Right atrium auricular region (tissue), 2 donors: Measurements from ENCODE around the gene ZNF831. TPM values are rescaled to one million over a fixed set of nuclear protein-coding genes. Genes with fewer than 3 reads are reported as not detected.

ENCODE experiments used
- DNase-seq: peaks from one replicate; pipeline ENCODE4 v3.0.0-alpha.2; 2019; ENCODE audit warnings: low spot score
- H3K27ac ChIP-seq, 2 donors: fragments of 200-600 bp; sonication (generic); 1 replicate in 1 of 2; 2 replicates in 1 of 2; pipeline ENCODE4 v1.5.1; 2016 to 2019
- H3K27me3 ChIP-seq, 2 donors: fragments of 200-600 bp; sonication (generic); one replicate each; pipeline versions ENCODE4 v1.5.1 to v1.6.0; 2017 to 2019
- H3K36me3 ChIP-seq: fragments of 200-600 bp; sonication (generic); one replicate; pipeline ENCODE4 v1.5.1; 2016
- H3K4me1 ChIP-seq, 2 donors: fragments of 200-600 bp; sonication (generic); one replicate each; pipeline versions ENCODE4 v1.5.1 to v1.6.0; 2017 to 2019
- H3K4me3 ChIP-seq, 2 donors: fragments of 200-600 bp; sonication (generic); 1 replicate in 1 of 2; 2 replicates in 1 of 2; pipeline ENCODE4 v1.5.1; 2017 to 2019; ENCODE audit warnings: mild to moderate bottlenecking in 1 of 2, moderate library complexity in 1 of 2
- H3K9me3 ChIP-seq, 2 donors: fragments of 200-600 bp; sonication (generic); one replicate each; pipeline ENCODE4 v1.5.1; 2019
- total RNA-seq, 2 donors: library from RNA; depleted of rRNA; stranded (reverse); fragments of >200 nt; gene quantifications; one replicate each; pipeline ENCODE4 v1.1.0, GENCODE V29; 2016
- TF ChIP-seq, protein P1 (sequence below), 2 donors: fragments of 200-600 bp; sonication (generic); IDR thresholded peaks; one replicate each; pipeline ENCODE4 v1.5.1; 2019; ENCODE audit warnings: antibody characterized with exemption in 2 of 2

The ZNF831 gene
- total RNA-seq, 2 donors from 2014 or later = 0.19 to 0.47 TPM

DNA sequence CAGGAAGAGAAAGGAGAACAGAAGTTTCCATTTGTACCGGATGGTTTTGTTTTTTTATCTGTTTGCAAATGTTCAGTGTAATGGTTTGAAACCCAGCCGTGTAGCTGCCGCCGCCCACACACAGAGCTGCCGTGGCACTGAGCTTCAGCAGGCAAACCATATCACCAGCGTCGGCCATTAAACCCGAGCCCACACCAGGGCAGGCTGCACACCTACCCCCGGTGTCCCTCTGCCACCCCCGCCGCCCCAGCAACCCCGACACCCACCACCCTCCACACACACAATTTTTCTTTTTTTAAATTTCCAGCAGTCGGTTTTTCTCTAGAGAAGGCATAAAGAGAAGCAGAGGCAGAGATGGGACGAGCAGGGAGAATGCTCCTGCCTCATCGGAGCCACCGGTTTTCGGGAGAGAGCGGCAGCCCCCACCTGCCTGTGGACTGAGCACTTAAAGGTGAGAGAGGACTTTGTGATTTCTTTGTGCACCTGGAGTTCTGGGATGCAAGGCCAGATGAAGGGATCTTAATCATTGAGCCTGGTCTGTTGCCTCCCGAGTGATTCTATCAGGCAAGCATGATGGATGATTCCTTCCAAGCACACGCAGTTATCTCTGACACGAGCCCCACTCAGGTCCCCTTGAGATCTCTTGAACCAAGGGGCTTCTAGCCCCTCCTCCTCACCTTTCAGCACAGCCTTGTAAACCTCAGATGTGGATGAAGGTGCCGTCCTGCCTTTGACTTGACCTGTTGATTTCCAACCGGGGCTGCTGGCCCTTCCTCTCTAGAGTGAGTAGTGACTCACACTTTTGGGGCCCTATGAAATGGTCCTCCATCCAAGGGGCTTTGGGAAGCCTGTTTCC lies 17.5 kb upstream of the ZNF831 start:
- H3K4me3 ChIP-seq = no peak overlapping the region
- peak overlapping the region in 1 of 2 donors; percentile 17 for H3K27ac ChIP-seq
- H3K4me1 ChIP-seq = peaks cover 0 to 41% of the 10 kb centered on the region in 2 donors
- DNase-seq = peak; percentile 52
- H3K9me3 ChIP-seq = no peaks in the 10 kb centered on the region
- TF ChIP-seq, protein P1, sequence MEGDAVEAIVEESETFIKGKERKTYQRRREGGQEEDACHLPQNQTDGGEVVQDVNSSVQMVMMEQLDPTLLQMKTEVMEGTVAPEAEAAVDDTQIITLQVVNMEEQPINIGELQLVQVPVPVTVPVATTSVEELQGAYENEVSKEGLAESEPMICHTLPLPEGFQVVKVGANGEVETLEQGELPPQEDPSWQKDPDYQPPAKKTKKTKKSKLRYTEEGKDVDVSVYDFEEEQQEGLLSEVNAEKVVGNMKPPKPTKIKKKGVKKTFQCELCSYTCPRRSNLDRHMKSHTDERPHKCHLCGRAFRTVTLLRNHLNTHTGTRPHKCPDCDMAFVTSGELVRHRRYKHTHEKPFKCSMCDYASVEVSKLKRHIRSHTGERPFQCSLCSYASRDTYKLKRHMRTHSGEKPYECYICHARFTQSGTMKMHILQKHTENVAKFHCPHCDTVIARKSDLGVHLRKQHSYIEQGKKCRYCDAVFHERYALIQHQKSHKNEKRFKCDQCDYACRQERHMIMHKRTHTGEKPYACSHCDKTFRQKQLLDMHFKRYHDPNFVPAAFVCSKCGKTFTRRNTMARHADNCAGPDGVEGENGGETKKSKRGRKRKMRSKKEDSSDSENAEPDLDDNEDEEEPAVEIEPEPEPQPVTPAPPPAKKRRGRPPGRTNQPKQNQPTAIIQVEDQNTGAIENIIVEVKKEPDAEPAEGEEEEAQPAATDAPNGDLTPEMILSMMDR (IDR thresholded peaks at IDR 0.05) = no peak
- no peaks in the 10 kb centered on the region for H3K27me3 ChIP-seq
- H3K36me3 ChIP-seq = no peaks in the 10 kb centered on the region

DNA sequence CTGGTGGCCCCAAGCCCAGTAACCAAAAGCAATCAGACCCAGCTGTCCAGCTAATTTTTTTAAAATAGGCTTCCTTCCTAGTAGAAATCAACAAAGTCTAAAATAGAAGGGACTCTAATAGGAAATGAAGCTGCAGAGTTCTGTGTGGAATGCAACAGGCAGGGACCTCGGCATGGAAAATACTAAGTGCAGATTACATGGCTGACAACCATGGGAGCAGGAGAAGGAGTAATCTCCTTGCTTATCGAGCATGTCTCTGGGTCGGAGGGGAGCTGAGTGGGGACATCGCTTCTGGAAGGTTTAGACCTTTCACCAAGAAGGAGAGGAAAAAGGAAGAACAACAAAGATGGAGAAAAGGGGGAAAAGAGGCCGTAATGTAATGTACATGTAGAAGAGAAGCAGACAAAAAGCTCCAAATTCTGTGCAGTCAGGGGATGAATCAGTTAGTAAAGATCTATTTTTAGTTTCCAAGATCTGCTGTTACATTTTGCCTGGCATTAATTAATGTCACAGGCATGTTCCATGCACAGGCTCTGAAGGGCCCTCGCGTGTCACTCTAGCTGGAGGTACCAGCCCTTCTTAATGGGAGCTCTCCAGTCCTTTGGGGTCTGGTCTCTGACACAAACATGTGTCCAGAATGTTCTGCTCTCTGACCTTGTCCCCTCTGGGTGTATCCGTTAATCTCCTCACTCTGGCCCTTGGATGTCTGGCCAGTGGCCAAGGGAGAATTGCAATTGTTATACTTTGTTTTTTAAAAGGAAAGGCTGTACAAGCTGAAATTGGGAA lies 16.6 kb upstream of the ZNF831 start:
- Histone ChIP-seq H3K36me3 (no peaks in the 10 kb centered on the region), H3K9me3 (no peaks in the 10 kb centered on the region), H3K27me3 (no peaks in the 10 kb centered on the region), H3K27ac (peak overlapping the region in 1 of 2 donors; percentile 29), H3K4me3 (no peak overlapping the region), H3K4me1 (peaks cover 0 to 41% of the 10 kb centered on the region in 2 donors)
- DNase-seq = peak; percentile 55
- TF ChIP-seq, protein P1 (IDR thresholded peaks at IDR 0.05) = no peak

GRCh38 chr20:59147586-59147985 lies 16.0 kb upstream of the ZNF831 start:
- Histone ChIP-seq H3K4me1 (peaks cover 0 to 42% of the 10 kb centered on the region in 2 donors), H3K9me3 (no peaks in the 10 kb centered on the region), H3K36me3 (no peaks in the 10 kb centered on the region), H3K27ac (no peak overlapping the region), H3K27me3 (no peaks in the 10 kb centered on the region), H3K4me3 (no peak overlapping the region)
- TF ChIP-seq, protein P1 (IDR thresholded peaks at IDR 0.05) = no peak
- no peak for DNase-seq

DNA sequence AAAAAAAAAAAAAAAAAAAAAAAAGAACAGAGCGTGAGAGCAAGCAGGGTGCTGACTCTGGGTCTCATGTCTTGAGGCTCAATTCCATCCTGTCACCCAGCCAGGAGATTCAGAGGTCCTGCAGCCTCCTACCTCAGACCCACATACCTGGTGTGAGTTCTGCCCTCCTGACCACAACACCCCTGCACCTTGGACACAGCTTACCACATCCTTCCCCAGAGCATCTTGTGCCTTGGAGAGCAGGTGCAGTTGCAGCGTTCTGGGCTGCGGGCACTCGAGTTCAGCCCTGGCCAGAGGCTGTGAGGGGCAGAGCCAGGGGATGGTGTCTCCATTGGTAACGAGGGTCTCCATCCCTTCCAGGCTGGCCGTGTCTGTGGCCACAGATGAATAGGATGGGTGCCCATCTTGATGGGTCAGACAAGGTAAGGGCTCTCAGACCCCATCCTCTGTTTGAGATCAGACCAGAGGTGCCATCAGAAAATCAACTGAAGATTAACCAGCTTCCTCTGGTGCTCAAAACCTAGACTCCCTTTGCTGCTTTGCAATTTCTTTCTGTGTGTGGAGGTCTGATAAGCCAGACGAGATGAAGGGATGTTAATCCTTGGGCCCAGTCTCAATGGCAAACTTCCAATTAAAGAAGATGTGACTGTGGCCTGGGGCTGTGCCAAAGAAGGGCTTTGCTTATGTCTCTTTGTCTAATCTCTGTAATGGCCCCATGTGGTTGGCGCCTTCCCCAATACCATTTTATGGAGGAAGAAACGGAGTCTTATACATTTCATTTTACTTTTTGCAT lies 14.7 kb upstream of the ZNF831 start:
- Histone ChIP-seq H3K27ac (peak overlapping the region; percentile 42 to 43), H3K36me3 (no peaks in the 10 kb centered on the region), H3K4me3 (no peak overlapping the region), H3K9me3 (no peaks in the 10 kb centered on the region), H3K27me3 (no peaks in the 10 kb centered on the region), H3K4me1 (peaks cover 0 to 53% of the 10 kb centered on the region in 2 donors)
- TF ChIP-seq, protein P1 (IDR thresholded peaks at IDR 0.05) = no peak
- peak; percentile 55 for DNase-seq

DNA sequence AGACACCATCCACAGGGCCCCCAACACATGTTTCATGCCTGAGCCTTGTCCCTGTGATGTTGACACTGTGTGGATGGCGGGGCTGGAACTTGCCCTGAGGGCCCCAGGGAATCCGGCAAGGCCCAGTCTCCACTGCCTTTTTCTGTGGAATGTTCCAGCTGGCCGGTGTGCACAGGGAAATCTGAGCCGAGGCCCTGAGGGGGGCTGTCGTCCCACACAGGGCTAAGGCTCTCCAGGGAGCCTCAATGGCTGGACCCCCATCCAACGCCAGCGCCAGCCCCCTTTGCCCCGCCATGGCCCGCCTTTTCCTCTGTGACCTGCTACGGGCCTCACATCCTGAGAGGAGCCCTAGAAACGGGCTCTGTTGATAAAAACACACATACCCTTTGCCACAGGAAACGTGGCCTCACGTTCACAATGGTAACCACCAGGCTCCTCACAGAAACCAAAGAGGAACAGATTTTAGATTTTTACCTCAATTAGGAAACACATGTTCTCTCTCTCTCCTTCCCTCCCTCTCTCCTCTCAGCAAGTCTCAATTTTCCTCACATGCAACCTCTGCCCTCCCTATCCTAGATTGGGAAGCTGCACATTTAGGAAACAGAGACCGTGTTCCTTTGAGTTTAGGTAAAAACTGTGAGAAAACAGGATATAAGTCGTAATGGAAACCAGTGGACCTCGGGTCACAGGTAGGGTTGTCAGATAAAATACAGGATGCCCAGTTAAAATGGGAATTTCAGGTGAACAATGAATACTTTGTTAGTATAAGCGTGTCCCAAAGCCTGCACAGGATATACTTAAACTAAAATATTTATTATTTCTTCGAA lies 13.7 kb upstream of the ZNF831 start:
- TF ChIP-seq, protein P1 (IDR thresholded peaks at IDR 0.05) = no peak
- Histone ChIP-seq H3K4me1 (peaks cover 0 to 53% of the 10 kb centered on the region in 2 donors), H3K9me3 (no peaks in the 10 kb centered on the region), H3K27me3 (no peaks in the 10 kb centered on the region), H3K27ac (peak overlapping the region; percentile 42 to 43), H3K4me3 (no peak overlapping the region), H3K36me3 (no peaks in the 10 kb centered on the region)
- DNase-seq = peak; percentile 56
